Sciatic nerve (tissue), 2 donors: ENCODE results near the gene ANKRD55. TPM values are rescaled to one million over a fixed set of nuclear protein-coding genes. Genes with fewer than 3 reads are reported as not detected.
"Not testable (repeated sequence)": the region's sequence is repeated elsewhere in the genome, so short reads cannot be mapped to it uniquely, and the experiment has no call there.

Experiments
- ATAC-seq: fragments of 200-7000 bp; cut with Tn5 transposase; one replicate; pipeline ENCODE4 v1.9.1; 2020; ENCODE audit warnings: mild to moderate bottlenecking, moderate library complexity
- DNase-seq: peaks from one replicate; pipeline ENCODE4 v3.0.0-alpha.2; 2020; ENCODE audit warnings: low spot score
- intact Hi-C: fragments of 100-400 bp; cut with DNase I; formaldehyde crosslinking; loops from one replicate; pipeline ENCODE4 v1.14.2; 2022
- total RNA-seq: library from RNA; stranded (reverse); fragmentation: NEBNext Ultra II Directional; extraction: Animal tissue kit (Norgen Biotek cat#: 25700); gene quantifications from one replicate; pipeline ENCODE4 v1.2.1, GENCODE V29; 2021
- donor health status: DM: no; HTN: no; CAD: no.
- donor health status: DM: no; HTN: no; CAD: no.

ANKRD55 gene
- total RNA-seq: not detected

- ATAC-seq: no peak
- intact Hi-C loops: no loop called here
- DNase-seq: no peak
These were observed at the start of gene ANKRD55 for GRCh38 chr5:56233230-56233629. ANKRD55 (minus strand) TSS chr5:56233330; CDS start chr5:56232913, 417 bp downstream.

- no peak for ATAC-seq
- DNase-seq: no peak
- intact Hi-C loops: loop anchor here (10.0 kb wide), 1 partner anchor 203 kb away; no protein-coding TSS in a partner anchor
These were observed 49.1 kb upstream of the ANKRD55 start for GRCh38 chr5:56282216-56282615.

GRCh38 chr5:56281489-56282165, 48.5 kb upstream of the ANKRD55 start:
- intact Hi-C loops: loop anchor here (10.0 kb wide), 1 partner anchor 203 kb away; no protein-coding TSS in a partner anchor
- DNase-seq (no peak), ATAC-seq (no peak)

- intact Hi-C loops: loop anchor here (10.0 kb wide), 1 partner anchor 205 kb away; no protein-coding TSS in a partner anchor
- ATAC-seq: peak; percentile 35
- DNase-seq: no peak
These were observed 46.8 kb upstream of the ANKRD55 start for GRCh38 chr5:56279979-56280378.

GRCh38 chr5:56279291-56279690, 46.2 kb upstream of the ANKRD55 start:
- intact Hi-C loops: no loop called here
- ATAC-seq (peak; percentile 52), DNase-seq (no peak)

GRCh38 chr5:56278335-56278753, 45.2 kb upstream of the ANKRD55 start:
- intact Hi-C loops: no loop called here
- DNase-seq: no peak
- ATAC-seq: peak; percentile 68

GRCh38 chr5:56277573-56277972, 44.4 kb upstream of the ANKRD55 start:
- peak; percentile 9 for ATAC-seq
- intact Hi-C loops: no loop called here
- no peak for DNase-seq

- intact Hi-C loops: loop anchor here (5.0 kb wide), 1 partner anchor 954 kb away; no protein-coding TSS in a partner anchor
- ATAC-seq: no peak
- DNase-seq: no peak
These were observed 40.3 kb upstream of the ANKRD55 start for GRCh38 chr5:56273376-56273955.

GRCh38 chr5:56272765-56273164, 39.6 kb upstream of the ANKRD55 start:
- intact Hi-C loops: loop anchor here (5.0 kb wide), 1 partner anchor 955 kb away; no protein-coding TSS in a partner anchor
- DNase-seq (no peak), ATAC-seq (no peak)

GRCh38 chr5:56270568-56271392, 37.6 kb upstream of the ANKRD55 start:
- DNase-seq: peak; percentile 91
- intact Hi-C loops: loop anchor here (2.0 to 5.0 kb wide), 2 partner anchors 568 to 957 kb away; no protein-coding TSS in a partner anchor

GRCh38 chr5:56270058-56270457, 36.9 kb upstream of the ANKRD55 start:
- peak; percentile 66 for ATAC-seq
- intact Hi-C loops: loop anchor here (2.0 to 5.0 kb wide), 2 partner anchors 569 to 957 kb away; no protein-coding TSS in a partner anchor
- no peak for DNase-seq

More at GRCh38 chr5:56270568-56271392, 37.6 kb upstream of the ANKRD55 start:
- peak; percentile 99 for ATAC-seq

- DNase-seq: no peak
- peak; percentile 83 for ATAC-seq
These were observed 36.2 kb upstream of the ANKRD55 start for GRCh38 chr5:56269216-56269927.

GRCh38 chr5:56268707-56269106, 35.6 kb upstream of the ANKRD55 start:
- intact Hi-C loops, ATAC-seq, DNase-seq: not testable (repeated sequence)

More at GRCh38 chr5:56269216-56269927, 36.2 kb upstream of the ANKRD55 start:
- intact Hi-C loops: no loop called here

- intact Hi-C loops: no loop called here
- no peak for DNase-seq
- no peak for ATAC-seq
These were observed 34.7 kb upstream of the ANKRD55 start for GRCh38 chr5:56267856-56268255.

GRCh38 chr5:56264417-56265025, 31.4 kb upstream of the ANKRD55 start:
- no peak for DNase-seq
- peak; percentile 58 for ATAC-seq
- intact Hi-C loops: no loop called here

- DNase-seq (no peak), ATAC-seq (no peak)
- intact Hi-C loops: no loop called here
These were observed 29.1 kb upstream of the ANKRD55 start for GRCh38 chr5:56262279-56262678.

- DNase-seq: no peak
- ATAC-seq: peak; percentile 67
- intact Hi-C loops: no loop called here
These were observed 25.9 kb upstream of the ANKRD55 start for GRCh38 chr5:56259002-56259511.
